GM12865 (cell line): Measurements from ENCODE around the gene DNER.

ENCODE experiments used
- DNase-seq: peaks from one replicate; pipeline ENCODE4 v3.0.0; 2010; ENCODE audit warnings: low read depth
- H3K4me3 ChIP-seq: 2 replicates; pipeline ENCODE4 v1.5.1; 2011; ENCODE audit warnings: mild to moderate bottlenecking, low read depth, low read length, control low read depth
- CTCF ChIP-seq: IDR thresholded peaks from 2 replicates; pipeline ENCODE4 v1.5.1; 2011; ENCODE audit warnings: low read length, control low read depth, low read depth, inconsistent platforms; ENCODE audit not compliant: insufficient read depth; ENCODE audit errors: missing control alignments

DNER gene

DNA sequence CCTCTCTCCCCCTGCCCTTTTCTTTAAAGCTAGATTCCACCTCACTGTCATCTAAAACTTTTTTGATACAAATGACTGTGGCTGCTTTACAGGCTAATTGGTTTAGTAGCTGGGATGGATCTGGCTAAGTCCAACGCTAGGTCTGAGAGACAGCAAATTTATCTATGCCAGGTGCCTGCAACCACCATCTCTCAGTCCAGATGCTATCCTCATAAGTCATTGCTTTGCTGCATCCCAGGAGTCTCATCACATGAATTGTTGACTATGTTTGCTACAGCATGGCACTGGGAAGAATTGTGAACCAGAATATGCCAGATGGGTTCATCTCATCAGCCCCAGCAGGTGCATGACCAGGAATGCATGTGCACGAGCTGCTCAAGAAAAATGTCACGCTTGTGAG, 343.3 kb downstream of the DNER start:
- TF ChIP-seq CTCF, result no peak

GRCh38 chr2:229370509-229370908, 343.8 kb downstream of the DNER start:
- TF ChIP-seq CTCF, result no peak

More for the DNA sequence above, 343.3 kb downstream of the DNER start:
- no peak overlapping the region for H3K4me3 ChIP-seq
- DNase-seq, result no peak

GRCh38 chr2:229363185-229363814, 351.1 kb downstream of the DNER start:
- no peak for DNase-seq
- no peak for TF ChIP-seq CTCF
- no peak overlapping the region for H3K4me3 ChIP-seq

More at GRCh38 chr2:229370509-229370908, 343.8 kb downstream of the DNER start:
- H3K4me3 ChIP-seq, result no peak overlapping the region
- no peak for DNase-seq

GRCh38 chr2:229350883-229351282, 363.5 kb downstream of the DNER start:
- no peak overlapping the region for H3K4me3 ChIP-seq
- no peak for TF ChIP-seq CTCF
- no peak for DNase-seq

GRCh38 chr2:229350117-229350805, 364.1 kb downstream of the DNER start:
- no peak overlapping the region for H3K4me3 ChIP-seq
- no peak for DNase-seq
- TF ChIP-seq CTCF, result no peak

DNA sequence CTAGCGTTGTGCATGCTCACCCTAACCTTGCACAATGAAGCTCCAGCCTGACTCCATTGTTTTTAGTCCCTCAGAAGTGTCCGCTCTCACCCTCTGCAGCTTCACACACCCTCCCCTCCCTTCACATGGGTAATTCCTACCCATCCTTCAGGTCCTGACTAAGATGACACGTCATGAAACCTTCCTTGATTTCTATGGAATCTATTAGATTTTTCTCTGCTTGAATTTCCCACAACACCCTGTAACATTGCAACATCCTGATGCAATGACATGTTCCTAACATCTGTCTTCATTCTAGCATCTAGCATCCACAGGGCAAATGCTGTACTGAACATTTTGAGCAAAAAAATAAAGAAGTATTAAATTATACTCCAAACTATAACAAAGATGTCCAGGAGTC, 366.2 kb downstream of the DNER start:
- no peak for TF ChIP-seq CTCF

More for the DNA sequence above, 366.2 kb downstream of the DNER start:
- H3K4me3 ChIP-seq, result no peak overlapping the region
- DNase-seq, result no peak
